NOMO-1 treated with dmso at 0.1 percent for 144 hours (cell line): Measurements from ENCODE around the gene FAT2.

Experiments used
- DNase-seq: peaks from one replicate; lab custom pipeline; 2025; ENCODE audit not compliant: unreplicated experiment; lab: John Stamatoyannopoulos, UW

The FAT2 gene

DNA sequence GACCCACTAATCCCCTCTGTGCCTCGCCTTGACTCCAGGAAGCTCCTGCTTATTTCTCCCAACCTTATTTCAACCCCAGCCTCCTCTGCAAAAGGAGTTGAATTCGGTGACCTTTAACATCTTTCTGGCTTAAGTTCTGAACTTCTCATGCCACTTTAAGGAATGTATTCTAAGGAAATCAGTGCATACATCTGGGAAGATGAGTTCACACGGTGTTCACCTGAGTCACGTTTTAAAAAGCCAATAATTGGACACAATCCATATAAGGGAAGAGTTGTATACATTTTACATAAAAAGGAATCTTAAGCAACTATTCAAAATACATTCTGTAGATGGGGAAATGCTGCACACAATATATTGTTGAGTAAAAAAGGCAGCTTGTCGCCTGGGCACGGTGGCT, 33.2 kb downstream of the FAT2 start:
- DNase-seq = no peak

DNA sequence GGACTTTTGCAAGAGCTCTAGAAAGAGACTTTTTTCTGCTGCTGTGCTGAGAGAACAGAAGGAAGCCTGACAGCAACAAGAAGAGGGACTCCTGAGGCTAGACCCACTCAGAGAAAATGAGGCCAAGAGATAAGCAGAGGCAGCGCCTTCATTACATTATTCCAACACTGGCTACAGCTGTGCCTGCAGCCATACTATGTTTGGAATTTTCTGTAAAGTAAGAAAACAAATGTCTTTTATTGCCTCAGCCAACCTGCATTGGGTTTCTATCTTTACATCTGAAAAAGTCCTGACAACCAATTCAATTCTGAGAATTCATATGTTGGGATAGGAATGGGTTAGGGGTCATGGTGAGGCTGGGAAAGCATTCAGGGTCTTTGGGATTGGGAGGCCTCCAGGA, 33.7 kb downstream of the FAT2 start:
- DNase-seq = no peak

DNA sequence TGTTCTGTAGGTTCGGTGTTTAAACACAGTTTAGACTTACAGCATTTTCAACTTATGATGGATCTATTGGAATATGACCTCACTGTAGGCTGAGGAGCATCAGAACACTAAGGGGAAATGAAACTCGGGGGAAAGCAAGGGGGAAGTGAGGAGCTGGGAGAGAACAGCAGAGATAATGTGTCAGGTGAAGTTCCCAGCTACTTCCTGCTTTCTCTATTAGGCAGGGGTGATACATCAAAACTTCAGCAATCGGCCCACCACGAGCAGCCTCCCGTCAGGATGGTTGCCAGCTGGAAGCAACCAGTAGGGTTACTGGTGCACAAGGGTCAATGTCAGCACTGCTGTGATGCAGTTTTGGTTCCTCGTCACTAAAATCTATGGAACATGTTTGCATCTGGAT, 34.3 kb downstream of the FAT2 start:
- peak; percentile 61 for DNase-seq

DNA sequence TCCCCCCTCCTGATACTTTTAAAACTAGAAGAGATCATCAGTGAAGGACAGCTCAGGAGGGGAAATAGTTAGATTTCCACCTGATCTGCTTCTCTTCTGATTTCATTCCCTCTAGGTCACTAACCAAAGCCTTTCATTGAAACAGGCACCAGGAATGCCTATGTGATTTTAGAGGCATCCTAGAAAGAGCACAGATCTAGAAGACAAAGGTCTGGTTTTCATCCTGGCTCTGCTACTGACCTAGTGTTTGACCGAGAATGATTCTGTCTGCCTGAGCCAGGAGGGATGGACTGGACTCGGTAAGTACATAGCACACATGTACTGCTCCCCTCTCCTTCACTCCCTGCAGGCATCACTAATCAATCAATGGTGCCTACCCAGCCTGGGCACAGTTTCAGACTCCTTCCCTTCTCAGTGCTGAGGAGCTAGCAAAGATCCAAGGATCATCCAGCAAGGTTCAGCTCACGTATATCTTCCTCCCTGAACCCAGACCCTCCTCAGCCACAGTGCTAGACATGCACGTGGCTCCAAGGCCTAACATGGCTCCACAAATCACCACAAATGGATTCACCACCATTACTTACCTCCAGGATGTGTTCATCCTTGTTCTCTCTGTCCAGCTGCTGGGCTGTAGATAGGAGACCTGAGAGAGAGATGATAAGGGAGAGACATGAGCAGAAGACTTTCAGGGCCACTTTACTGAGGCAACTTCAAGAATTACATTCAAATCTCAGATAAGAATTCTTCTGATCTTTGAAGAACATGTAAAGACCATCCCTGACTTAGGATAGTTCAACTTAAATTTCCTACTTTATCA, 35.2 kb downstream of the FAT2 start:
- DNase-seq = no peak

DNA sequence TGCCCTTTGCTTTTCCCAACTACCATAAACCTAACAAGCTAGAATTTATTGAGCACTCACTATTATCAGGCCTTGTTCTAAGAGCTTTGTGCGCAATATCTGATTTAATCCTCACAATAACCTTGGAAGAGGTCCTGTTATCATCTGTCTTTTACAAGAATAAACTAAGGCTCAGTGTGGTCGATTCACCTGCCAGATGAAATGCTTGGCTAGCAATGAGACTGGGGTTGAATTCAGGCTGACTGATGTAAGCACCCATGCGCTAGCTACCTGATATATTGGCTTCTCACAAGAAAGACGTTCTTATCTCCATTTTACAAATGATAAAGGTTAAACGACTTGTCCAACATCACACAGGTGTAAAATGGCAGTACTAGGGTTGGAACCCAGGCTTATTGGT, 37.4 kb downstream of the FAT2 start:
- no peak for DNase-seq

DNA sequence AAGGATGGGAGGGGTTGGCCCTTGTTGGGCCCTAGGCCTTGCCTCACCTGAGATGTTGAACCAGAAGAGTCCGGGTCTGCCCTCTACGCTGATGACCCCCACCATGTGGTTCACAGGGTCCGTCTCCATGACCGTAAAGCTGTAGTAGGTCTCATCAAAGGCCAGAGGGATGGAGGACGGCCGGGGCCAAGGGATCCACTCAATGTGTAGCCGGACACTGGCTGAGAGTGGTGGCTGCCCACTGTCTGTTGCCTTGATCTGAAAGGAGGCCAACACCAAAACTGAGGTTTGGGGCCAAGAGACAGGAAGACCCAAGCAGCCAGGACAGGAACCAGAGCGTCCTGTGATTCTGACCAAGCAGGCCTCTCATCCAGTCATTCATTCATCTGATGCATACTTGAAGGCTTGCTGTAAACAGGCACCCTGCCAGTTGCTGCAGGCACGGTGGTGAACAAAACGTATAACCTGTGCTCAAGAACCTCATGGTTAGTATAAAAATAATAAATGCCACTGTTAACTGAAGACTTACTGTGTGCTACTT, 37.9 kb downstream of the FAT2 start:
- DNase-seq = no peak

DNA sequence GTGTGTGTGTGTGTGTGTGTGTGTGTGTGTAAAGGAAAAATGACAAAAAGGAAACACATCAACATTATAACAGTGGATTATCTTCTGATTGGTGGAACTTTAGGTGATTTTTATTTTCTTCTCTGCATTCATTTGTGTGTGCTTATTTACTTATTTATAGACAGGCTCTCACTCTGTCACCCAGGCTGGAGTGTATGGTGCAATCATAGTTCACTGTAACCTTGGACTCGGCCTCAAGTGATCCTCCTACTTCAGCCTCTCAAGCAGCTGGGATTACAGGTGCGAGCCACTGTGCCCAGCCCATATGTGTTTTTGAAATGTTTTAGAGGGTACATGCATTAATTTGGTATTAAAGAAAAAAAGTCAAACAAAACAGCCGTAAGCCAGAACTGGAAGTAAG, 39.1 kb downstream of the FAT2 start:
- DNase-seq = no peak

DNA sequence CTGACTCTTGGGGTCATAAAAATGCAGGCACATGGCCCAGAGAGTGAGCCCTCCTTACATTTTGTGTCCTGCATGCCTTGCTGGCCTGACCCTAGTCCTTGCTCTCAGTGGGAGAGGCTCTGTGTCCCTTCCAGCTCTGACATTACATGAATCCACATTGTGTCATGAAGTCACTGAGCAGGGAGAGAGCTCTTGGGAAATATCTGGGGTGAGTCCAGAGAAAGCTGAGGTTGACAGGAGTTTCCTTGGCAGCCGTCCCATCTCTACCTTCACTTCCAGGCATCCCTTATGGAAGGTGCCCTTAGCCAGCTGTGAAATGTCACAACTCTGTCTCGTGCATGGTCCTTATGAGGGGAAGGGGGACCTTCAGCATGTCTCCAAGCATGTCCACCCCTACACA, 41.0 kb downstream of the FAT2 start:
- no peak for DNase-seq

DNA sequence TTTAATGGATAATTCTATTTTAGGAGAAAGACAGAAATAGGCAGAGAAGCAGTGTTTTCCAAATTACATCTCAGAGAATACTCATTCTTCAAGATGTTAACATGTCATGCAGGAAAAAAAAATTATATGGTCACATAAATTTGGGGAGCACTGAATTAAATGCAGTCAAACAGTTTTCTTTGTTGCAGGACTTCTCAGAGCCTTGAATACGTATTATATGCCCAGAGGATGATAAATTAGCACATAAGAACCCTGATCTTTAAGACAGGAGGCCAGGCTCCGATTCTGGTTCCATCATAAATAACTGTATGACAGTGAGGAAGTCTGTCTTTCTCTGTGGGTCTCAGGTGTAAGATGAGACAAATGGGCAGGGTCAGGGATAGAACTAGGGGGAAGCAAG, 41.4 kb downstream of the FAT2 start:
- no peak for DNase-seq

DNA sequence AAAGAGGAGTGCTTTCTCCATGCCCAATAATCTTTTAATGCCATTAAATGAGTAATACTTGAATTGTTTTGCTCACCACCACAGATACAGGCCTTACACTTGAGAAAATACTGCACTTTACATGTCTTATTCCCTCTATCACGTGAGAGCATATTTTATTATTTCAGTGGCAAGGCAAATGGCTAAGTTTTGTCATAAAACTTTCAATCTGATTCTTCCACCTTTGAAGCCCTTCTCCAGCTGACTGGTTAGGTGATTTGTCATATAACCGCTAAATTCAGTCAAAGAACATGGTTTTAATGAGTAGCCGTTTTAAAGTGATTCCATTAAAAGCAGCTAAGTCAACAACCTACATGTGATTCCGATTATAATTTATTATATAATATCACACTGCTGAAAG, 43.8 kb downstream of the FAT2 start:
- no peak for DNase-seq

DNA sequence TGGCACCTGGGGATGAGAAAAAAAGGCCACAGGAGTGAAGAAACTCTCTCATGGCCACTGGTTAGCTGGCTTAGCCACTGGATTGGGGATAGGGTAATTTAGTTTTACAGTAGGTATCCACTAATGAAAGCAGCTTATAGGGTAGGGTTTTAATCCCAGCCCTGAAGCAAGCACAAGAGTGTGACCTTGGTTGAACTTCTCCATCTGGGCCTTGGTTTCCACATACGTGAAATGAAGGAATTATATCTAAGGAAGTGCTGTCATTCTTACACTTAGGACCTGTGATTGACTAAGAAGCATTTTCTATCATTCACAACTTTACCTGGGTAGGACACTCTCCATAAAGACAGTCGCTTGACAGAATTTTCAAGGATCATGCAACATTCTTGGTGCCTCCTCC, 49.6 kb downstream of the FAT2 start:
- DNase-seq = no peak
